Right renal pelvis (tissue), 4 donors: ENCODE results near the gene MBD4. TPM values are rescaled to one million over a fixed set of nuclear protein-coding genes. Genes with fewer than 3 reads are reported as not detected.
"Not testable (repeated sequence)": the region's sequence is repeated elsewhere in the genome, so short reads cannot be mapped to it uniquely, and the experiment has no call there.

ENCODE experiments used
- DNase-seq, 4 donors: peaks; one replicate each; pipeline ENCODE4 v3.0.0-alpha.2; 2013; ENCODE audit warnings: low read depth in 4 of 4, low spot score in 3 of 4, missing footprints in 1 of 4
- polyA plus RNA-seq, 4 donors: library from polyadenylated mRNA; unstranded; fragments of 120-200 nt; gene quantifications; one replicate each; pipeline ENCODE4 v1.2.1, GENCODE V29; 2013; ENCODE audit not compliant: insufficient read length in 4 of 4

Gene MBD4
- polyA plus RNA-seq, 4 donors = 42.4 to 56.1 (median 51.2) TPM

DNA sequence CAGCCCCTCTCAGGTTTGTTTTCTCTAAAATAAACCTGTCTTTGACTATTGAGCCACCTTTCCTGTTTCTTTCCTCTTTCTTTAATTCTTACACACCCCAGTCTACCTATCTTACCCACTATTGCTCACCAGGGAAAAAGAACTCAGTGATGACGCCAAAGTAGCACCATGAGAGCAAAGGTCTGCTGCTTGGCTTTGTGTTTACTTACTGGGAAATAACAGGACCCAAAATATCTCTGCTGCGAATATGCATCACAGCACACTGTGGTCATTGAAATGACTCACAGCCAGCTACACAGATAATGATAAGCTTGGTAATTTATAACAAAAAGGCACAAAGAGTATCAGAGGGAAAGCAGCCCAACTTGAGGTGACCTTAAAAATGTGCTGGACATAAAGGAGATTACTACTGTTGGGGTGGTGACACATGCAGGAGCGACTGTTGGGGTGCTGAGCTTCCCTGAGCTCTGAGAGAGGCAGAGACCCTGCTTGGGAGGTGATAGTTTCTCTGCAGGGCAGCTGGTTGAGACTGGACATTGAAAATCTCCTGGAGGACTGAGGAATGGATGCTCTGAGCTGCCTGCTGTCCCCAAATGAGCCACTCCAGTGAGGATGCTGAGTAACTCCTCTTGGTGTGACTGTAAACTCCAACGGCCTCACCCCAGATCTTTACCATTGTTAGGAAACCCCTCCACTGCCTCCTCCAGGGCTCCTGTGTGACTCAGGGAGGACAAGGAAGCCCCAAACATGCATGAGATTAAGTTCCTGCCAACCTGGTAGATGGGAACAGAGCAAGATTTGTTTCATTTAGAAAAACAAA is 25.9 kb downstream of the MBD4 start:
- DNase-seq = no peak

GRCh38 chr3:129413238-129413637 is 26.5 kb downstream of the MBD4 start:
- not testable (repeated sequence) for DNase-seq

DNA sequence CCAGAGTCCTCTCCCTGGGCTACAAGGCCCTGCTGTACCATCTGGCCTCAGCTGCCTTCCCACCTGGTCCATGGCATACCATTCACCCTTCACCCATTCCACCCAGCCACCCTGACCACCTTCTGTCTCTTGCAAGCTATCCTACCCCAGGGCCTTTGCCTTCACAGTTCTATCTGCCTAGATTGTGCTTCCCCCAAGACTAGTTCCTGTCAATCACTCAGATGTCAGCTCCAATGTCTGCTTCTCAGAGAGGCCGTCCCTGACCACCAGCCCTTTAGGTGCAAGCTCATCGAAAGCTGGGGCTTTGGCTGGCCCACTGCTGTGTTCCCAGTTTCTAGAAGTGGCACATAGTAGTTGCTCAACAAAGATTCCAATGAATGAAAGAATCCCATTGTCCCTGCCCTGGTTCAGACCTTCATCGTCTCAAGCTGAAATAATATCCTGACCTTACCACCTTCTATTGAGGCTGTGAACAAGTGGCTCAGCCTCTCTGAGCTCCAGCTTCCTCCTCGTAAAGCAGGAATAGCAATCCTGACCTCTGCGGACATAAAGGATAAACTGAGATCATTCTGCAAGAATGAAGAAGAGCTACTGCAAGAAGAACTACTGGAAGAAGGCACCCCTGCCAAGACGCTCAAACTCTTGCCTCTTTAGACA is 27.1 kb downstream of the MBD4 start:
- no peak for DNase-seq

DNA sequence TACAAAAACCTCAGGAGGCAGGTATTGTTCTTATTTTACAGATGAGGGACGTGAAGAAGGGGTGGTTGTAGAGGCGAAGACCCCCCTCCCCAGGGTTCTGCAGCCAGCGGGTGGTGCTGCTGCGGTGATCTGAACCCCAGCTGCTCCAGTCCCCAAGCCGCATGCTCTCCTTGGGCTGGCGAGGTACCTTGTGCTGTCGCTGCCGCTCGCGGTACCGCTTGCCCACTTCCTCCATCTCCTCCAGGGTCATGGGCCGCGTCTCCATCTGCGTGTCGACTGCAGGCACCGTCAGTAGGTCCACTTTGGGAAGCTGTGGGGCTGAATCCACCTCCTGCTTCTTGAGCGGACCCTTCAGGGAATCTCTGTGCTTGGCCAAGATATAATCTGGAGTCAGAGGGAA is 28.8 kb downstream of the MBD4 start:
- no peak for DNase-seq

- DNase-seq = no peak
Measured at GRCh38 chr3:129409541-129409940, 30.2 kb downstream of the MBD4 start.

DNA sequence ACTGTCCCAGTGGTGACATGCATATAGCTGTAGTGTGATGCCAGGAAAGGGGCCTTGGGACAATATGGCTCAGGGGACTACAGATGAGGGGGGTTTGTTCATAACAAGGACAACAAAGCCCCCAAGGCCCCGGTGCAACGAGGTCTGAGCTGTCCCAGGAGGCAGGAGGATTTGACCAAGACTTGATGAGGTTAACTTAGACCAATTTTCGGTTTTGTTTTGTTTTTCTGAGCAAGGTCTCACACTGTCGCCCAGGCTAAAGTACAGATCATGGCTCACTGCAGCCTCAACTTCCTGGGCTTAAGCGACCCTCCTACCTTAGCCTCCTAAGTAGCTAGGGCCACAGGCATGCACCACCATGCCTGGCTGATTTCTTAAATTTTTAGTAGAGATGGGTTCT is 35.1 kb downstream of the MBD4 start:
- DNase-seq = no peak

GRCh38 chr3:129404130-129404529 is 35.6 kb downstream of the MBD4 start:
- DNase-seq = no peak

- no peak for DNase-seq
Measured at GRCh38 chr3:129403450-129403849, 36.3 kb downstream of the MBD4 start.

GRCh38 chr3:129402616-129403015 is 37.1 kb downstream of the MBD4 start:
- no peak for DNase-seq

GRCh38 chr3:129402210-129402609 is 37.5 kb downstream of the MBD4 start:
- DNase-seq = no peak

DNA sequence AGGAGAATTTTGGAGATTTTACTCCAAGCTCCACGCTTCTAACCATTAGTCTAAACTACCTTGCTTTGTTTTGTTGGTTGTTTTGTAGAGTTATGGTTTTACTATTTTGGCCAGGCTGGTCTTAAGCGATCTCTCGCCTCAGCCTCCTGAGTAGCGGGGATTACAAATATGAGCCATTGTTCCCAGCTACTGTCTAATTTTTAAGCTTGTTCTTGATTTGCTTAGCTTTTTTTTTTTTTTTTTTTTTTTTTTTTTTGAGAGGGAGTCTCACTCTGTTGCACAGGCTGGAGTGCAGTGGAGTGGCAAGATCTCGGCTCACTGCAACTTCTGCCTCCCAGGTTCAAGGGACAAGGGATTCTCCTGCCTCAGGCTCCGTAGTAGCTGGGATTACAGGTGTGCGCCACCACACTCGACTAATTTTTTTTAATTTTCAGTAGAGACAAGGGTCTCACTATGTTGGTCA is 39.8 kb downstream of the MBD4 start:
- DNase-seq = no peak

DNA sequence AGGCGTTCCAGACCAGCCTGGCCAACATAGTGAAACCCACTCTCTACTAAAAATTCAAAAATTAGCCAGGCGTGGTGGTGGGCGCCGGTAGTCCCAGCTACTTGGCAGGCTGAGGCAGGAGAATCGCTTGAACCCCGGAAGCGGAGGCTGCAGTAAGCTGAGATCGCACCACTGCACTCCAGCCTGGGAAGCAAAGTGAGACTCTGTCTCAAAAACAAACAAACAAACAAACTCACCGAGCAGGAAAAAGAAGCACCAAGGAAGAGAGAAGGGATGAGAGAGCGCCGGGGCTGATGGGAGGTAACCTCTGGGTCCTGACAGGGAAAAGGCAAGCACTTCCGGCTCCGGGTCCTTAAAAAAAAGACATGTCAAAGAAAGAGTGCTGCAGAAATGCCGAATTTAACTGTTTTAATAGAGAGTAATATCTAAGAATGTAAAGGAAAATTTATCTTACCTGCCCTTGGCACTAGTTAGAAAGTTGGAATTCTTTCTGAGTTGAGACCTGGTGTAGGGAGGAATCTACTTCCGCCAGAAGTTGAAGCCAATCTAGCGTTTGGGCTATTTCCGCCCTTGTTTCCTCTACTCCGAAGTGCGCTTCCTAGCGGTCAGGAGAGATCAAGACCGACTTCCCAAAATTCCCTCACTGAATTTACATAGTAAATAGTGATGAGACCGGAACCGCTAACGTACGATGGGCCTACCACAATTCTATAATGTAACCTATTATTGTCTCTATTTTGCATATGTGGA is 40.4 kb downstream of the MBD4 start:
- peak; percentile 93 to 96 (median 96) for DNase-seq

DNA sequence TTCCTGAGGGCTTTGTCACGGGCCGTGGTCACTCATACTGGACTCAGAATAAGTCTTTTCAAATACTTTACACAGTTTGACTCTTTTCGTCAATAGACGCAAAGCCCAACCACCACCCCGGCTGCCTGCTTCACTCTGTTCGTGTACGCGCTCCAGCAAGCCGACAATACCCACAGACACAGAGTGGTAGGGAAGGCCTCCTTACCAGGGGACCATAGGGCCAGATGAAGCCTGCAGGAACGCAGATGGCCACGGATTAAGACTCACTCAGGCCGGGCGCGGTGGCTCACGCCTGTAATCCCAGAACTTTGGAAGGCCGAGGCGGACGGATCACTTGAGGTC is 41.0 kb downstream of the MBD4 start:
- no peak for DNase-seq

- DNase-seq = not testable (repeated sequence)
Measured at GRCh38 chr3:129393760-129394564, 45.8 kb downstream of the MBD4 start.

DNA sequence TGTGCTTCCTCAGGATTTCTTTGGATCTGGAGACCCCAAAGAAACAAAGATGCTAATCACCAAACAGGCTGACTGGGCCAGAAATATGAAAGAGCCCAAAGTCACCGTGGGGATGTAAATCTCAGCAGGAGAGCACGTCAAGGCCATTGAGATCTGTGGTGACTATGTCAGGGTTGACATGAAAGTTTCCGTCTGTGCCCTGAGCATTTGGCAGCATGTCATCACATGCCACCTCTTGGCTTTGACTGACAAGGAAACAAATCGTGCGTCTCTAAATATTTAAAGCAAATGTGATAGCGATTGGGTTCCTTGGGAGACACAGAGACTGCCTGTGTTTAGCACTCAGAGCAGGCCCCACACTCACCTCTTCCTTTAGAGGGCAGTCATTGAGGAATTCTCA is 46.5 kb downstream of the MBD4 start:
- no peak for DNase-seq

DNA sequence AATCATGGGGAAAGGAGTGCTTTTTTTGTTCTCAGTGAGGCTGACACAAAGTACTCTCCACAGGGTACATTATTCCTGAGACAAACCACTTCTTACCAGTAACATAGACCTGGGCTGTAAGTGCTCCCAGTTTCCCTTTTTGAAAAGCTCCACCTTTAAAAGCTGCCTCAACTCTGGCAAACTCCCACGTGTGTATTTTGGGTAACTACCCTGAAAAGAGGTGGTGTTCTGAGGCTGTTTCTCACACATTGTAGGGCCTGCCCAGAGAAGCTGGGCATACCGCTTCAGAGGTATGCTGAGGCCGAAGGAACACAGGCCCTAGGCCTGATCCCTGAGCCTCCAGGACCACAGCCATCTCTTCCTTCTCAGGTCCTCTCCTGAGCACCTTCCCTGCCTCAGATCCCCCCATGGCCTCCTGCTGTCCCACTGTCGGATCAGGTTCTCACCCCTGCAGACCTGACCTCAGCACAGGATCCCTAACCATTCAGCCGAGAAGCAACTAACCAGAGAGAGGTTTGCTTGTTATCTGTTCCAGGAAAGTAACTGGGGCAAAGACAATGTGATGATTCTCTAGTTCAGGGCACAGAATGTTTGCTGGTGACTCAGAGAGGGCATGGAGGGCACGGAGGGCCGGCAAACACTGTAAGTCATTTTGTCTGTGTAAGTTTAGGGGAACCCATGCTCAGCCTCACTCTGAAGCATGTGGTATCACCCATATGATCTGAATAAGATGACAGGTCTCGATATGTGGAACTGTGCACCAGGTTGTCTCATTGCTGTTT is 47.5 kb downstream of the MBD4 start:
- not testable (repeated sequence) for DNase-seq

DNA sequence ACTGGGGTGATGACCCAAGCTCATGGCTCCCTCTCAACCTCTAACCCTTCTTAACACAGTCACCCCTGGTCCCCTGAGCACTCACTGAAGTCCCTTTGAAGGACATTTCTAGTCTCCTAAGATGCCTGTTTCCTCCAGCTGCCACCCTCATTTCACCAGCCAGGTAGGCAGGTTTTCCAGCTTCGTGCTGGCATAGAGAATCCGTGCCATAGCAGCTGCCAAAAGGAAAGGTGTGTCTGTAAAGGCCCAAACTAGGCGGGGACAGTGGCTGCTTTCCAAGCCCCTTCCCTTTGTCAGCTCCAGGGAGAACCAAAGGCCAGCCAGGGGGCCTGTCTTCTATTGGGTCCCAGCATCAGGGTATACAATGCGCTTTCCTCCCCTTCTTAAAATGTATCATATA is 48.2 kb downstream of the MBD4 start:
- DNase-seq = not testable (repeated sequence)

GRCh38 chr3:129389572-129389937 is 50.2 kb downstream of the MBD4 start:
- DNase-seq = no peak

DNA sequence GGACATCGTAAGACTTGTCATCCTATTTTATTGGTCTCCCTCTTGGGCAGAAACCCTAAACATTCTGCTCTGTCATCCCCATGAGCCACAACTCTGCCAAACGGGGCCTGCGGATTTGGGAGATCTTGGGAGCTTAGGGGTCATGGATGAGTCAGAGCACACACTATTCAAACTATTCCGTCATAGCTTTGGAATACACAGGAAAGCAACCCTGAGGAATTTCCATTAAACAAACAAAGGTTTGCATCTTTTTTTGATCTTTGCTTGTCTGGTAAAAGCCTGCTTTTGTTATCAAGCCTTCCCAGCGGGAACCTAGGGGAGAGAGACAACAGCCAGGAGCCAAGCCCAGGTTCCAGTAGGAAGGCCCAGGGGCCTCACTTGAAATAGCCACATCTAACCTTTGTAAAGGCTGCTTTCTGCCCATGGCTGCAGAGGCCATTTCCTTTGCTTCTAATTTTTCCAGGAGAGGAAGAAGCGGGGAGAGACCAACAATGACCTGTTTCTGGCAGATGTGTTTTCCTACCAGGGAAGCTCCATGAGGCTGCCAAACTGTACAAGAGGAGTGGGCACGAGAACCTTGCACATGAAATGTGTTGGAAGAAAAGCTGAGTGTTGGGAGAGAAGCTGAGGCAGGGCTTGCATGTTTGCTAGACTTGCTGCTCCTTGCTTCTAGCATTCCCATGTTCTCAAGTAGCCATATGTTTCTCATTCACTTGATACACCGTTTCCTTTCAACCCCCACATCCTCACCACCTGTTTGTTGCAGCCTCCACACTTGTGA is 50.8 kb downstream of the MBD4 start:
- DNase-seq = not testable (repeated sequence)
